HepG2 (cell line): ENCODE data around the gene LTA. TPM values are rescaled to one million over a fixed set of nuclear protein-coding genes. Genes with fewer than 3 reads are reported as not detected.

Source experiments
- CBFB ChIP-seq: sonication (generic); formaldehyde crosslinking; IDR thresholded peaks from 2 replicates; pipeline ENCODE4 v1.4.0; 2020; ENCODE audit warnings: missing genetic modification reagents
- HNRNPK ChIP-seq: fragments of 200-400 bp; formaldehyde crosslinking; IDR thresholded peaks from 2 replicates; pipeline ENCODE4 v1.6.1; 2018; ENCODE audit warnings: low read length, low read depth, moderate library complexity, mild to moderate bottlenecking; ENCODE audit not compliant: poor library complexity, severe bottlenecking
- ISX ChIP-seq: sonication (generic); formaldehyde crosslinking; conservative IDR thresholded peaks from 2 replicates; pipeline ENCODE4 v1.5.0; 2020; ENCODE audit warnings: missing genetic modification reagents
- KMT2A ChIP-seq: sonication (generic); formaldehyde crosslinking; IDR thresholded peaks from 2 replicates; pipeline ENCODE4 v1.4.0; 2020; ENCODE audit warnings: missing genetic modification reagents
- PRMT3 ChIP-seq: sonication (generic); formaldehyde crosslinking; IDR thresholded peaks from 2 replicates; pipeline ENCODE4 v1.8.1; 2022; ENCODE audit warnings: low read depth, mild to moderate bottlenecking, moderate library complexity, missing genetic modification reagents, borderline replicate concordance
- ZC3H4 ChIP-seq: sonication (generic); formaldehyde crosslinking; IDR thresholded peaks from 2 replicates; pipeline ENCODE4 v1.4.0; 2020; ENCODE audit warnings: missing genetic modification reagents, borderline replicate concordance
- ZMYM2 ChIP-seq: sonication (generic); formaldehyde crosslinking; IDR thresholded peaks from 2 replicates; pipeline ENCODE4 v1.8.0; 2022; ENCODE audit warnings: mild to moderate bottlenecking, missing genetic modification reagents
- ZNF10 ChIP-seq: sonication (generic); formaldehyde crosslinking; IDR thresholded peaks from 2 replicates; pipeline ENCODE4 v1.4.0; 2020; ENCODE audit warnings: mild to moderate bottlenecking, low read depth, missing genetic modification reagents, borderline replicate concordance
- ZNF331 ChIP-seq: sonication (generic); formaldehyde crosslinking; IDR thresholded peaks from 2 replicates; pipeline ENCODE4 v1.4.0; 2020; ENCODE audit warnings: missing genetic modification reagents
- ZNF432 ChIP-seq: sonication (generic); formaldehyde crosslinking; IDR thresholded peaks from 2 replicates; pipeline ENCODE4 v1.5.0; 2020; ENCODE audit warnings: missing genetic modification reagents, mild to moderate bottlenecking, borderline replicate concordance
- ZNF746 ChIP-seq: sonication (generic); formaldehyde crosslinking; IDR thresholded peaks from 2 replicates; pipeline ENCODE4 v1.8.0; 2022; ENCODE audit warnings: mild to moderate bottlenecking, missing genetic modification reagents
- ZNF816 ChIP-seq: sonication (generic); formaldehyde crosslinking; IDR thresholded peaks from 2 replicates; pipeline ENCODE4 v1.8.0; 2022; ENCODE audit warnings: missing genetic modification reagents, mild to moderate bottlenecking, borderline replicate concordance
- ZSCAN20 ChIP-seq: sonication (generic); formaldehyde crosslinking; IDR thresholded peaks from 2 replicates; pipeline ENCODE4 v1.4.0; 2020; ENCODE audit warnings: missing genetic modification reagents, mild to moderate bottlenecking, borderline replicate concordance
- polyA plus RNA-seq, 8 experiments: library from polyadenylated mRNA; depleted of rRNA in 3 of 8; stranded (reverse) in 7 of 8; unstranded in 1 of 8; fragments of >200 nt; fragmentation: Illumina TruSeq in 4 of 8; extraction: Trizol in 4 of 8; gene quantifications; 2 replicates each; pipeline versions ENCODE4 v1.2.1 to v1.2.3, GENCODE V29; 2011 to 2016; ENCODE audit warnings: low read depth in 4 of 8, missing spikeins in 1 of 8, mixed read lengths in 1 of 8; ENCODE audit not compliant: insufficient read depth in 1 of 8
- total RNA-seq, 5 experiments: library from RNA; depleted of rRNA; stranded (reverse); fragments of >200 nt; fragmentation: Illumina TruSeq; extraction: Trizol; gene quantifications; 2 replicates each; pipeline ENCODE4 v1.2.3, GENCODE V29; 2016; ENCODE audit warnings: low read depth in 1 of 5
- TF ChIP-seq, protein P1 (sequence below): sonication (generic); formaldehyde crosslinking; IDR thresholded peaks from 2 replicates; pipeline ENCODE4 v1.4.0; 2020; ENCODE audit warnings: missing genetic modification reagents, low read depth, mild to moderate bottlenecking, borderline replicate concordance
- TF ChIP-seq, protein P2 (sequence below): sonication (generic); formaldehyde crosslinking; IDR thresholded peaks from 2 replicates; pipeline ENCODE4 v1.4.0; 2020; ENCODE audit warnings: missing genetic modification reagents, borderline replicate concordance
- TF ChIP-seq, protein P3 (sequence below): sonication (generic); formaldehyde crosslinking; IDR thresholded peaks from 2 replicates; pipeline ENCODE4 v1.5.0; 2020; ENCODE audit warnings: mild to moderate bottlenecking, missing genetic modification reagents, borderline replicate concordance

Gene LTA
- total and polyA plus RNA-seq, 2 of the 13 experiments (the other 11 are each of a cell fraction or from before 2014, with no cell fraction given): 0.09 TPM; not detected in 1

- TF ChIP-seq, protein P1, sequence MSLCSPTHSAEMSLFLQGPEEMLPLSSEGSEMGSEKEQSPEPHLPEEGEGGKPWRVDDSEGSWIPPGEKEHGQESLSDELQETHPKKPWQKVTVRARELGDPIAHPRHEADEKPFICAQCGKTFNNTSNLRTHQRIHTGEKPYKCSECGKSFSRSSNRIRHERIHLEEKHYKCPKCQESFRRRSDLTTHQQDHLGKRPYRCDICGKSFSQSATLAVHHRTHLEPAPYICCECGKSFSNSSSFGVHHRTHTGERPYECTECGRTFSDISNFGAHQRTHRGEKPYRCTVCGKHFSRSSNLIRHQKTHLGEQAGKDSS (CRISPR knock-in tag): peak; percentile 77
- TF ChIP-seq ISX (CRISPR knock-in tag): peak; percentile 77
- peak; percentile 30 for TF ChIP-seq HNRNPK
- TF ChIP-seq KMT2A: peak; percentile 67
- TF ChIP-seq ZNF10 (CRISPR knock-in tag): no peak
- TF ChIP-seq, protein P2, sequence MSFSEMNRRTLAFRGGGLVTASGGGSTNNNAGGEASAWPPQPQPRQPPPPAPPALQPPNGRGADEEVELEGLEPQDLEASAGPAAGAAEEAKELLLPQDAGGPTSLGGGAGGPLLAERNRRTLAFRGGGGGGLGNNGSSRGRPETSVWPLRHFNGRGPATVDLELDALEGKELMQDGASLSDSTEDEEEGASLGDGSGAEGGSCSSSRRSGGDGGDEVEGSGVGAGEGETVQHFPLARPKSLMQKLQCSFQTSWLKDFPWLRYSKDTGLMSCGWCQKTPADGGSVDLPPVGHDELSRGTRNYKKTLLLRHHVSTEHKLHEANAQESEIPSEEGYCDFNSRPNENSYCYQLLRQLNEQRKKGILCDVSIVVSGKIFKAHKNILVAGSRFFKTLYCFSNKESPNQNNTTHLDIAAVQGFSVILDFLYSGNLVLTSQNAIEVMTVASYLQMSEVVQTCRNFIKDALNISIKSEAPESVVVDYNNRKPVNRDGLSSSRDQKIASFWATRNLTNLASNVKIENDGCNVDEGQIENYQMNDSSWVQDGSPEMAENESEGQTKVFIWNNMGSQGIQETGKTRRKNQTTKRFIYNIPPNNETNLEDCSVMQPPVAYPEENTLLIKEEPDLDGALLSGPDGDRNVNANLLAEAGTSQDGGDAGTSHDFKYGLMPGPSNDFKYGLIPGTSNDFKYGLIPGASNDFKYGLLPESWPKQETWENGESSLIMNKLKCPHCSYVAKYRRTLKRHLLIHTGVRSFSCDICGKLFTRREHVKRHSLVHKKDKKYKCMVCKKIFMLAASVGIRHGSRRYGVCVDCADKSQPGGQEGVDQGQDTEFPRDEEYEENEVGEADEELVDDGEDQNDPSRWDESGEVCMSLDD (CRISPR knock-in tag): 0 out of 2 replicates have a peak, but pooled peaks have one; percentile 49
- TF ChIP-seq ZNF746 (CRISPR knock-in tag): no peak; the same call in 1 of the 2 replicates
- peak; percentile 86 for TF ChIP-seq ZNF331
- TF ChIP-seq CBFB (CRISPR knock-in tag): peak; percentile 61; the same call in 1 of the 2 replicates
- no peak for TF ChIP-seq ZMYM2 (CRISPR knock-in tag)
- TF ChIP-seq, protein P3, sequence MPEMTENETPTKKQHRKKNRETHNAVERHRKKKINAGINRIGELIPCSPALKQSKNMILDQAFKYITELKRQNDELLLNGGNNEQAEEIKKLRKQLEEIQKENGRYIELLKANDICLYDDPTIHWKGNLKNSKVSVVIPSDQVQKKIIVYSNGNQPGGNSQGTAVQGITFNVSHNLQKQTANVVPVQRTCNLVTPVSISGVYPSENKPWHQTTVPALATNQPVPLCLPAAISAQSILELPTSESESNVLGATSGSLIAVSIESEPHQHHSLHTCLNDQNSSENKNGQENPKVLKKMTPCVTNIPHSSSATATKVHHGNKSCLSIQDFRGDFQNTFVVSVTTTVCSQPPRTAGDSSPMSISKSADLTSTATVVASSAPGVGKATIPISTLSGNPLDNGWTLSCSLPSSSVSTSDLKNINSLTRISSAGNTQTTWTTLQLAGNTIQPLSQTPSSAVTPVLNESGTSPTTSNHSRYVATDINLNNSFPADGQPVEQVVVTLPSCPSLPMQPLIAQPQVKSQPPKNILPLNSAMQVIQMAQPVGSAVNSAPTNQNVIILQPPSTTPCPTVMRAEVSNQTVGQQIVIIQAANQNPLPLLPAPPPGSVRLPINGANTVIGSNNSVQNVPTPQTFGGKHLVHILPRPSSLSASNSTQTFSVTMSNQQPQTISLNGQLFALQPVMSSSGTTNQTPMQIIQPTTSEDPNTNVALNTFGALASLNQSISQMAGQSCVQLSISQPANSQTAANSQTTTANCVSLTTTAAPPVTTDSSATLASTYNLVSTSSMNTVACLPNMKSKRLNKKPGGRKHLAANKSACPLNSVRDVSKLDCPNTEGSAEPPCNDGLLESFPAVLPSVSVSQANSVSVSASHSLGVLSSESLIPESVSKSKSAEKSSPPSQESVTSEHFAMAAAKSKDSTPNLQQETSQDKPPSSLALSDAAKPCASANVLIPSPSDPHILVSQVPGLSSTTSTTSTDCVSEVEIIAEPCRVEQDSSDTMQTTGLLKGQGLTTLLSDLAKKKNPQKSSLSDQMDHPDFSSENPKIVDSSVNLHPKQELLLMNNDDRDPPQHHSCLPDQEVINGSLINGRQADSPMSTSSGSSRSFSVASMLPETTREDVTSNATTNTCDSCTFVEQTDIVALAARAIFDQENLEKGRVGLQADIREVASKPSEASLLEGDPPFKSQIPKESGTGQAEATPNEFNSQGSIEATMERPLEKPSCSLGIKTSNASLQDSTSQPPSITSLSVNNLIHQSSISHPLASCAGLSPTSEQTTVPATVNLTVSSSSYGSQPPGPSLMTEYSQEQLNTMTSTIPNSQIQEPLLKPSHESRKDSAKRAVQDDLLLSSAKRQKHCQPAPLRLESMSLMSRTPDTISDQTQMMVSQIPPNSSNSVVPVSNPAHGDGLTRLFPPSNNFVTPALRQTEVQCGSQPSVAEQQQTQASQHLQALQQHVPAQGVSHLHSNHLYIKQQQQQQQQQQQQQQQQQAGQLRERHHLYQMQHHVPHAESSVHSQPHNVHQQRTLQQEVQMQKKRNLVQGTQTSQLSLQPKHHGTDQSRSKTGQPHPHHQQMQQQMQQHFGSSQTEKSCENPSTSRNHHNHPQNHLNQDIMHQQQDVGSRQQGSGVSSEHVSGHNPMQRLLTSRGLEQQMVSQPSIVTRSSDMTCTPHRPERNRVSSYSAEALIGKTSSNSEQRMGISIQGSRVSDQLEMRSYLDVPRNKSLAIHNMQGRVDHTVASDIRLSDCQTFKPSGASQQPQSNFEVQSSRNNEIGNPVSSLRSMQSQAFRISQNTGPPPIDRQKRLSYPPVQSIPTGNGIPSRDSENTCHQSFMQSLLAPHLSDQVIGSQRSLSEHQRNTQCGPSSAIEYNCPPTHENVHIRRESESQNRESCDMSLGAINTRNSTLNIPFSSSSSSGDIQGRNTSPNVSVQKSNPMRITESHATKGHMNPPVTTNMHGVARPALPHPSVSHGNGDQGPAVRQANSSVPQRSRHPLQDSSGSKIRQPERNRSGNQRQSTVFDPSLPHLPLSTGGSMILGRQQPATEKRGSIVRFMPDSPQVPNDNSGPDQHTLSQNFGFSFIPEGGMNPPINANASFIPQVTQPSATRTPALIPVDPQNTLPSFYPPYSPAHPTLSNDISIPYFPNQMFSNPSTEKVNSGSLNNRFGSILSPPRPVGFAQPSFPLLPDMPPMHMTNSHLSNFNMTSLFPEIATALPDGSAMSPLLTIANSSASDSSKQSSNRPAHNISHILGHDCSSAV (CRISPR knock-in tag): no peak
- TF ChIP-seq ZSCAN20 (CRISPR knock-in tag): 0 out of 2 replicates have a peak, but pooled peaks have one; percentile 67
- TF ChIP-seq ZNF432: no peak
- 0 out of 2 replicates have a peak, but pooled peaks have one; percentile 66 for TF ChIP-seq PRMT3 (CRISPR knock-in tag)
- TF ChIP-seq ZNF816 (CRISPR knock-in tag): peak; percentile 71; the same call in 1 of the 2 replicates
- TF ChIP-seq ZC3H4 (CRISPR knock-in tag): 0 out of 2 replicates have a peak, but pooled peaks have one; percentile 60
Observed at GRCh38 chr6:31541658-31542521, 30.2 kb upstream of the LTA start, which contains the start of gene DDX39B (continued).
